SK-N-SH treated with all-trans-retinoic acid at 6 μM for 48 hours (cell line): ENCODE data around the gene CCDC30.
"Not testable (repeated sequence)": the region's sequence is repeated elsewhere in the genome, so short reads cannot be mapped to it uniquely, and the experiment has no call there.

Experiments used
- ATAC-seq: fragments of 200-7000 bp; cut with Tn5 transposase; 3 replicates; pipeline ENCODE4 v1.9.1; 2020; ENCODE audit warnings: mild to moderate bottlenecking, moderate library complexity
- ARNTL ChIP-seq: fragments of 450-650 bp; formaldehyde crosslinking; IDR thresholded peaks from 2 replicates; pipeline ENCODE4 v1.5.0; 2020; ENCODE audit warnings: low read depth, mild to moderate bottlenecking, moderate library complexity, borderline replicate concordance
- BACH2 ChIP-seq: fragments of 250-450 bp; sonication (Bioruptor Pico); IDR thresholded peaks from 2 replicates; pipeline ENCODE4 v1.9.0; 2021; ENCODE audit warnings: mild to moderate bottlenecking, borderline replicate concordance
- CSDC2 ChIP-seq: fragments of 250-450 bp; sonication (Bioruptor Pico); IDR thresholded peaks from 2 replicates; pipeline ENCODE4 v1.5.0; 2020; ENCODE audit warnings: mild to moderate bottlenecking, moderate library complexity
- GLIS3 ChIP-seq: fragments of 250-450 bp; sonication (Bioruptor Pico); IDR thresholded peaks from 2 replicates; pipeline ENCODE4 v1.5.0; 2020; ENCODE audit warnings: mild to moderate bottlenecking, moderate library complexity
- ISL1 ChIP-seq: fragments of 250-450 bp; sonication (Bioruptor Pico); IDR thresholded peaks from 2 replicates; pipeline ENCODE4 v2.1.2; 2022; ENCODE audit warnings: mild to moderate bottlenecking, moderate library complexity
- OSR1 ChIP-seq: fragments of 250-450 bp; sonication (Bioruptor Pico); IDR thresholded peaks from 2 replicates; pipeline ENCODE4 v1.8.0; 2022; ENCODE audit warnings: moderate library complexity, mild to moderate bottlenecking, inconsistent platforms
- PPARA ChIP-seq: fragments of 250-450 bp; sonication (Bioruptor Pico); IDR thresholded peaks from 2 replicates; pipeline ENCODE4 v1.5.0; 2020; ENCODE audit warnings: mild to moderate bottlenecking, borderline replicate concordance
- RARB ChIP-seq: fragments of 250-450 bp; sonication (Bioruptor Pico); IDR thresholded peaks from 2 replicates; pipeline ENCODE4 v1.8.0; 2021; ENCODE audit warnings: mild to moderate bottlenecking, moderate library complexity
- SNAI2 ChIP-seq: fragments of 250-450 bp; sonication (Bioruptor Pico); IDR thresholded peaks from 2 replicates; pipeline ENCODE4 v1.5.0; 2020; ENCODE audit warnings: mild to moderate bottlenecking, moderate library complexity
- TCF4 ChIP-seq: fragments of 250-450 bp; sonication (Bioruptor Pico); IDR thresholded peaks from 2 replicates; pipeline ENCODE4 v1.8.0; 2021; ENCODE audit warnings: mild to moderate bottlenecking, moderate library complexity, borderline replicate concordance
- TOX ChIP-seq: fragments of 250-450 bp; sonication (Bioruptor Pico); IDR thresholded peaks from 2 replicates; pipeline ENCODE4 v1.8.0; 2021; ENCODE audit warnings: mild to moderate bottlenecking, moderate library complexity, borderline replicate concordance
- ZC3H10 ChIP-seq: fragments of 250-450 bp; sonication (Bioruptor Pico); IDR thresholded peaks from 2 replicates; pipeline ENCODE4 v1.5.1; 2021; ENCODE audit warnings: mild to moderate bottlenecking, moderate library complexity
- ZFP3 ChIP-seq: fragments of 250-450 bp; sonication (Bioruptor Pico); IDR thresholded peaks from 2 replicates; pipeline ENCODE4 v1.5.0; 2020; ENCODE audit warnings: mild to moderate bottlenecking, moderate library complexity
- ZFP30 ChIP-seq: fragments of 450-650 bp; formaldehyde crosslinking; IDR thresholded peaks from 2 replicates; pipeline ENCODE4 v1.5.0; 2022; ENCODE audit warnings: mild to moderate bottlenecking, moderate library complexity
- ZNF565 ChIP-seq: fragments of 450-650 bp; formaldehyde crosslinking; conservative IDR thresholded peaks from 2 replicates; pipeline ENCODE4 v1.5.0; 2020; ENCODE audit warnings: low read depth, mild to moderate bottlenecking, moderate library complexity
- ZNF70 ChIP-seq: fragments of 450-650 bp; formaldehyde crosslinking; IDR thresholded peaks from 2 replicates; pipeline ENCODE4 v1.5.0; 2020; ENCODE audit warnings: mild to moderate bottlenecking, moderate library complexity
- ZNF8 ChIP-seq: fragments of 450-650 bp; formaldehyde crosslinking; IDR thresholded peaks from 2 replicates; pipeline ENCODE4 v1.5.0; 2020; ENCODE audit warnings: mild to moderate bottlenecking, moderate library complexity
- TF ChIP-seq, protein P1 (sequence below): fragments of 250-450 bp; sonication (Bioruptor Pico); IDR thresholded peaks from 2 replicates; pipeline ENCODE4 v1.5.0; 2020; ENCODE audit warnings: mild to moderate bottlenecking, moderate library complexity
- TF ChIP-seq, protein P2 (sequence below): fragments of 250-450 bp; sonication (Bioruptor Pico); IDR thresholded peaks from 2 replicates; pipeline ENCODE4 v1.5.1; 2021; ENCODE audit warnings: mild to moderate bottlenecking, moderate library complexity
- TF ChIP-seq, protein P3 (sequence below): fragments of 250-450 bp; sonication (Bioruptor Pico); IDR thresholded peaks from 2 replicates; pipeline ENCODE4 v1.8.0; 2021; ENCODE audit warnings: low read depth, mild to moderate bottlenecking, moderate library complexity, borderline replicate concordance
- TF ChIP-seq, protein P4 (sequence below): fragments of 250-450 bp; sonication (Bioruptor Pico); IDR thresholded peaks from 2 replicates; pipeline ENCODE4 v1.5.1; 2020; ENCODE audit warnings: low read depth, mild to moderate bottlenecking, moderate library complexity
- TF ChIP-seq, protein P5 (sequence below): fragments of 250-450 bp; sonication (Bioruptor Pico); IDR thresholded peaks from 2 replicates; pipeline ENCODE4 v1.8.0; 2020; ENCODE audit warnings: mild to moderate bottlenecking, moderate library complexity, borderline replicate concordance

Gene CCDC30

DNA sequence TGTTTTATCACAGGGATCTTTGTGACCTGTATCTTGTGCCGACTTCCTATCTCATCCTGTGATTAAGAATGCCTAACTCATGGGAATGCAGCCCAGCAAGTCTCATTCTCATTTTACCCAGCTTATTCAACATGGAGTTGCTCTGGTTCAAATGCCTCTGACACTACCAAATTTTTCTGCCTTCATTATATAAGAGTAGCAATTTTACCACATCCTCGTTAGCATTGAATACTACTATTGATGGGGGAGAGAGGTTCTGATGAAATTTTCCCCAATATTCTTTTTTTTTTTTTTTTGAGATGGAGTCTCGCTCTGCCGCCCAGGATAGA is 150.7 kb downstream of the CCDC30 start (continued):
- TF ChIP-seq, protein P1, sequence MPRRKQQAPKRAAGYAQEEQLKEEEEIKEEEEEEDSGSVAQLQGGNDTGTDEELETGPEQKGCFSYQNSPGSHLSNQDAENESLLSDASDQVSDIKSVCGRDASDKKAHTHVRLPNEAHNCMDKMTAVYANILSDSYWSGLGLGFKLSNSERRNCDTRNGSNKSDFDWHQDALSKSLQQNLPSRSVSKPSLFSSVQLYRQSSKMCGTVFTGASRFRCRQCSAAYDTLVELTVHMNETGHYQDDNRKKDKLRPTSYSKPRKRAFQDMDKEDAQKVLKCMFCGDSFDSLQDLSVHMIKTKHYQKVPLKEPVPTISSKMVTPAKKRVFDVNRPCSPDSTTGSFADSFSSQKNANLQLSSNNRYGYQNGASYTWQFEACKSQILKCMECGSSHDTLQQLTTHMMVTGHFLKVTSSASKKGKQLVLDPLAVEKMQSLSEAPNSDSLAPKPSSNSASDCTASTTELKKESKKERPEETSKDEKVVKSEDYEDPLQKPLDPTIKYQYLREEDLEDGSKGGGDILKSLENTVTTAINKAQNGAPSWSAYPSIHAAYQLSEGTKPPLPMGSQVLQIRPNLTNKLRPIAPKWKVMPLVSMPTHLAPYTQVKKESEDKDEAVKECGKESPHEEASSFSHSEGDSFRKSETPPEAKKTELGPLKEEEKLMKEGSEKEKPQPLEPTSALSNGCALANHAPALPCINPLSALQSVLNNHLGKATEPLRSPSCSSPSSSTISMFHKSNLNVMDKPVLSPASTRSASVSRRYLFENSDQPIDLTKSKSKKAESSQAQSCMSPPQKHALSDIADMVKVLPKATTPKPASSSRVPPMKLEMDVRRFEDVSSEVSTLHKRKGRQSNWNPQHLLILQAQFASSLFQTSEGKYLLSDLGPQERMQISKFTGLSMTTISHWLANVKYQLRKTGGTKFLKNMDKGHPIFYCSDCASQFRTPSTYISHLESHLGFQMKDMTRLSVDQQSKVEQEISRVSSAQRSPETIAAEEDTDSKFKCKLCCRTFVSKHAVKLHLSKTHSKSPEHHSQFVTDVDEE (CRISPR knock-in tag): no peak
- no peak for TF ChIP-seq TOX (CRISPR knock-in tag)
- no peak for TF ChIP-seq SNAI2 (CRISPR knock-in tag)

DNA sequence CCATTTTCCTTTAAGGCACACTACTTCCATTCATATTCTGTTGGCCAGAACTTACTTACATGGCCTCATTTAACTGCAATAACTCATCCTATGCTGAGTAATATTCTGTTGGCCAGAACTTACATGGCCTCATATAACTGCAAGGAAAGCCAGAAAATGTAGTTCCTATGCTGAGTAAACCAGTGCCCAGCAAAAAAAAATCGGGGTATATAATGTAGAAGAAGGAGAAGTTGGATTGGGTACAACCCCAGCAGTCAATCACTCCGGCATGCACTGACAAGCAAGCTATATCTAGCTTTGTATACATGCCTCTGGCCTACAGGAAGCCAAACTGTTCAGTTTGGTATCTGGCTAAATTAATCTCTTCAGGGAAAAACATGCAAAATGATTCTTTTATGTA is 155.8 kb downstream of the CCDC30 start:
- TF ChIP-seq PPARA (CRISPR knock-in tag): no peak
- TF ChIP-seq ZNF70 (CRISPR knock-in tag): no peak
- TF ChIP-seq ARNTL: no peak
- TF ChIP-seq, protein P2, sequence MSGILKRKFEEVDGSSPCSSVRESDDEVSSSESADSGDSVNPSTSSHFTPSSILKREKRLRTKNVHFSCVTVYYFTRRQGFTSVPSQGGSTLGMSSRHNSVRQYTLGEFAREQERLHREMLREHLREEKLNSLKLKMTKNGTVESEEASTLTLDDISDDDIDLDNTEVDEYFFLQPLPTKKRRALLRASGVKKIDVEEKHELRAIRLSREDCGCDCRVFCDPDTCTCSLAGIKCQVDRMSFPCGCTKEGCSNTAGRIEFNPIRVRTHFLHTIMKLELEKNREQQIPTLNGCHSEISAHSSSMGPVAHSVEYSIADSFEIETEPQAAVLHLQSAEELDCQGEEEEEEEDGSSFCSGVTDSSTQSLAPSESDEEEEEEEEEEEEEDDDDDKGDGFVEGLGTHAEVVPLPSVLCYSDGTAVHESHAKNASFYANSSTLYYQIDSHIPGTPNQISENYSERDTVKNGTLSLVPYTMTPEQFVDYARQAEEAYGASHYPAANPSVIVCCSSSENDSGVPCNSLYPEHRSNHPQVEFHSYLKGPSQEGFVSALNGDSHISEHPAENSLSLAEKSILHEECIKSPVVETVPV: no peak
- TF ChIP-seq SNAI2 (CRISPR knock-in tag): no peak
- no peak for TF ChIP-seq BACH2 (CRISPR knock-in tag)

DNA sequence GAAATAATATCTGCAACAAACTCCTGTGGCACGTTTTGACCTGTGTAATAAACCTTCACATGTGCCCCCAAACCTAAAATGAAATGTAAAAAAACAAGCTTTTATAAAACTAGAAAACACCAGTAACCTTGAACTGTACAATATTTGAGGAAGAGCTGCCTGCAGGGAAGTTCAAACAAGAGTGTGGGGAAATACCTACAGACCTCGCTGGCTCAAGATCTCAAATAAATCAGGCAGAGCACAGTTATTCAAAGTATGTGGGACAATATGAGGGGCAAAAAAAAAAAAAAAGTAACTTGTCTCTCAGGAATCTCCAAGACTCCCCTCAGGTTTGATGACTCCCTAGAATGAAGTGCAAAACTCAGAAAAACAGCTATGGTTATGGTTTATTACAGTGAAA is 157.2 kb downstream of the CCDC30 start:
- TF ChIP-seq ISL1 (CRISPR knock-in tag): no peak
- TF ChIP-seq, protein P3, sequence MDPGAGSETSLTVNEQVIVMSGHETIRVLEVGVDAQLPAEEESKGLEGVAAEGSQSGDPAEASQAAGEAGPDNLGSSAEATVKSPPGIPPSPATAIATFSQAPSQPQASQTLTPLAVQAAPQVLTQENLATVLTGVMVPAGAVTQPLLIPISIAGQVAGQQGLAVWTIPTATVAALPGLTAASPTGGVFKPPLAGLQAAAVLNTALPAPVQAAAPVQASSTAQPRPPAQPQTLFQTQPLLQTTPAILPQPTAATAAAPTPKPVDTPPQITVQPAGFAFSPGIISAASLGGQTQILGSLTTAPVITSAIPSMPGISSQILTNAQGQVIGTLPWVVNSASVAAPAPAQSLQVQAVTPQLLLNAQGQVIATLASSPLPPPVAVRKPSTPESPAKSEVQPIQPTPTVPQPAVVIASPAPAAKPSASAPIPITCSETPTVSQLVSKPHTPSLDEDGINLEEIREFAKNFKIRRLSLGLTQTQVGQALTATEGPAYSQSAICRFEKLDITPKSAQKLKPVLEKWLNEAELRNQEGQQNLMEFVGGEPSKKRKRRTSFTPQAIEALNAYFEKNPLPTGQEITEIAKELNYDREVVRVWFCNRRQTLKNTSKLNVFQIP: no peak
- no peak for TF ChIP-seq ZC3H10 (CRISPR knock-in tag)
- TF ChIP-seq, protein P2: no peak
- no peak for TF ChIP-seq ARNTL
- TF ChIP-seq PPARA (CRISPR knock-in tag): no peak
- no peak for TF ChIP-seq OSR1 (CRISPR knock-in tag)
- no peak for TF ChIP-seq ZFP30 (CRISPR knock-in tag)
- no peak for TF ChIP-seq TCF4 (CRISPR knock-in tag)
- TF ChIP-seq ZNF70 (CRISPR knock-in tag): no peak
- TF ChIP-seq BACH2 (CRISPR knock-in tag): no peak
- TF ChIP-seq GLIS3 (CRISPR knock-in tag): no peak
- TF ChIP-seq, protein P4, sequence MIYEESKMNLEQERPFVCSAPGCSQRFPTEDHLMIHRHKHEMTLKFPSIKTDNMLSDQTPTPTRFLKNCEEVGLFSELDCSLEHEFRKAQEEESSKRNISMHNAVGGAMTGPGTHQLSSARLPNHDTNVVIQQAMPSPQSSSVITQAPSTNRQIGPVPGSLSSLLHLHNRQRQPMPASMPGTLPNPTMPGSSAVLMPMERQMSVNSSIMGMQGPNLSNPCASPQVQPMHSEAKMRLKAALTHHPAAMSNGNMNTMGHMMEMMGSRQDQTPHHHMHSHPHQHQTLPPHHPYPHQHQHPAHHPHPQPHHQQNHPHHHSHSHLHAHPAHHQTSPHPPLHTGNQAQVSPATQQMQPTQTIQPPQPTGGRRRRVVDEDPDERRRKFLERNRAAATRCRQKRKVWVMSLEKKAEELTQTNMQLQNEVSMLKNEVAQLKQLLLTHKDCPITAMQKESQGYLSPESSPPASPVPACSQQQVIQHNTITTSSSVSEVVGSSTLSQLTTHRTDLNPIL (CRISPR knock-in tag): no peak
- no peak for TF ChIP-seq RARB (CRISPR knock-in tag)
- TF ChIP-seq ZNF565 (CRISPR knock-in tag): no peak
- no peak for TF ChIP-seq ZNF8 (CRISPR knock-in tag)
- TF ChIP-seq, protein P1 (CRISPR knock-in tag): no peak
- TF ChIP-seq, protein P5, sequence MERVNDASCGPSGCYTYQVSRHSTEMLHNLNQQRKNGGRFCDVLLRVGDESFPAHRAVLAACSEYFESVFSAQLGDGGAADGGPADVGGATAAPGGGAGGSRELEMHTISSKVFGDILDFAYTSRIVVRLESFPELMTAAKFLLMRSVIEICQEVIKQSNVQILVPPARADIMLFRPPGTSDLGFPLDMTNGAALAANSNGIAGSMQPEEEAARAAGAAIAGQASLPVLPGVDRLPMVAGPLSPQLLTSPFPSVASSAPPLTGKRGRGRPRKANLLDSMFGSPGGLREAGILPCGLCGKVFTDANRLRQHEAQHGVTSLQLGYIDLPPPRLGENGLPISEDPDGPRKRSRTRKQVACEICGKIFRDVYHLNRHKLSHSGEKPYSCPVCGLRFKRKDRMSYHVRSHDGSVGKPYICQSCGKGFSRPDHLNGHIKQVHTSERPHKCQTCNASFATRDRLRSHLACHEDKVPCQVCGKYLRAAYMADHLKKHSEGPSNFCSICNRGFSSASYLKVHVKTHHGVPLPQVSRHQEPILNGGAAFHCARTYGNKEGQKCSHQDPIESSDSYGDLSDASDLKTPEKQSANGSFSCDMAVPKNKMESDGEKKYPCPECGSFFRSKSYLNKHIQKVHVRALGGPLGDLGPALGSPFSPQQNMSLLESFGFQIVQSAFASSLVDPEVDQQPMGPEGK (CRISPR knock-in tag): no peak
- no peak for TF ChIP-seq CSDC2 (CRISPR knock-in tag)
- TF ChIP-seq ZFP3: no peak
- TF ChIP-seq, all 23 proteins: peak for 0
- no peak for ATAC-seq

More for the DNA sequence above, 155.8 kb downstream of the CCDC30 start:
- no peak for ATAC-seq

DNA sequence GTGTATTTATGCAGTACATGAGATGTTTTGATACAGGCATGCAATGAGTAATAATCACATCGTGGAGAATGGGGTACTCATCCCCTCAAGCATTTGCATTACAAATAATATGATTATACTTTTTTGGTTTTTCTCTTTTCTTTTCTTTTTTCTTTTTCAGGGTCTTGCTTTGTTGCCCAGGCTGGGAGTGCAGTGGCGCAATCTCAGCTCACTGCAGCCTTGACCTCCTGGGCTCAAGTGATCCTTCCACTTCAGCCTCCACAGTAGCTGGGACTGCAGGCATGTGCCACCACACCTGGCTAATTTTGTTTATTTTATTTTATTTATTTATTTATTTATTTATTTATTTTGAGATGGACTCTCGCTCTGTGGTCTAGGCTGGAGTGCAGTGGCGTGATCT is 158.1 kb downstream of the CCDC30 start:
- ATAC-seq: not testable (repeated sequence)

DNA sequence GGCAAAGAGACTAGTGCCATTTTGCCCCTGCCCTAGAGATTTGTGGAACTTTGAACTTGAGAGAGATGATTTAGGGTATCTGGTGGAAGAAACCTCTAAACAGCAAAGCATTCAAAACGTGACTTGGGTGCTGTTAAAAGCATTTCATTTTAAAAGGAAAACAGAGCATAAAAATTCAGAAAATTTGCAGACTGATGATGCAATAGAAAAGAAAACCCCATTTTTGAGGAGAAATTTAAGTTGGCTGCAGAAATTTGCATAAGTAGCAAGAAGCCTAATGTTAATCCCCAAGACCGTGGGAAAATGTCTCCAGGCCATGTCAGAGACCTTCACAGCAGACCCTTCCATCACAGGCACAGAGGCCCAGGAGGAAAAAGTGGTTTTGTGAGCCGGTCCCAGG is 164.1 kb downstream of the CCDC30 start:
- not testable (repeated sequence) for ATAC-seq
